NCI-H524 (cell line): Measurements from ENCODE around the gene BLOC1S4.
A peak's percentile ranks its signal among the peaks of the same experiment; 100 is the strongest.
"Not testable (repeated sequence)": the region's sequence is repeated elsewhere in the genome, so short reads cannot be mapped to it uniquely, and the experiment has no call there.

Experiments
- DNase-seq, 2 experiments: peaks; one replicate each; lab custom pipeline; 2025; lab: John Stamatoyannopoulos, UW

BLOC1S4 gene

GRCh38 chr4:6716018-6716911 lies at the start of gene BLOC1S4:
BLOC1S4 (plus strand) TSS chr4:6716174; CDS start chr4:6716210, 36 bp downstream.
- peak; percentile 79 to 91 for DNase-seq

GRCh38 chr4:6668391-6668790 lies 47.6 kb upstream of the BLOC1S4 start:
- no peak for DNase-seq

- DNase-seq, result no peak
Measured at GRCh38 chr4:6671648-6672047, 44.3 kb upstream of the BLOC1S4 start.

- no peak for DNase-seq
Measured at GRCh38 chr4:6672131-6672530, 43.8 kb upstream of the BLOC1S4 start.

GRCh38 chr4:6672541-6673190 lies 43.3 kb upstream of the BLOC1S4 start:
- DNase-seq, result not testable (repeated sequence)

GRCh38 chr4:6673191-6673659 lies 42.7 kb upstream of the BLOC1S4 start:
- peak; percentile 18 to 35 for DNase-seq

GRCh38 chr4:6673660-6674499 lies 42.1 kb upstream of the BLOC1S4 start:
- peak; percentile 89 to 98 for DNase-seq

GRCh38 chr4:6674500-6675149 lies 41.3 kb upstream of the BLOC1S4 start:
- peak; percentile 27 to 69 for DNase-seq

GRCh38 chr4:6676722-6677558 lies 39.0 kb upstream of the BLOC1S4 start:
- DNase-seq, result no peak

GRCh38 chr4:6680372-6681034 lies 35.5 kb upstream of the BLOC1S4 start:
- no peak for DNase-seq

GRCh38 chr4:6681191-6681590 lies 34.8 kb upstream of the BLOC1S4 start:
- no peak for DNase-seq

- DNase-seq, result no peak
Measured at GRCh38 chr4:6682862-6683590, 32.9 kb upstream of the BLOC1S4 start.

- no peak for DNase-seq
Measured at GRCh38 chr4:6684656-6685055, 31.3 kb upstream of the BLOC1S4 start.

- DNase-seq, result no peak
Measured at GRCh38 chr4:6686104-6686787, 29.7 kb upstream of the BLOC1S4 start.

GRCh38 chr4:6687947-6688878 lies 27.8 kb upstream of the BLOC1S4 start:
- no peak for DNase-seq

- no peak for DNase-seq
Measured at GRCh38 chr4:6688879-6689505, 27.0 kb upstream of the BLOC1S4 start.

- DNase-seq, result no peak
Measured at GRCh38 chr4:6689506-6689960, 26.4 kb upstream of the BLOC1S4 start.
